GM18511 (cell line): Measurements from ENCODE around the gene ACTR6.
A peak's percentile ranks its signal among the peaks of the same experiment; 100 is the strongest.
"Not testable (repeated sequence)": the region's sequence is repeated elsewhere in the genome, so short reads cannot be mapped to it uniquely, and the experiment has no call there.

Experiments
- ATAC-seq: cut with Tn5 transposase; IDR thresholded peaks from one replicate; pipeline ENCODE4 v1.9.1; 2021; ENCODE audit warnings: mild to moderate bottlenecking, moderate library complexity; ENCODE audit not compliant: unreplicated experiment

Gene ACTR6

GRCh38 chr12:100200463-100201181 is at the start of gene ACTR6:
ACTR6 (plus strand) TSS chr12:100200815; CDS start chr12:100200852, 37 bp downstream.
- peak; percentile 86 for ATAC-seq

GRCh38 chr12:100151769-100152168 is 48.8 kb upstream of the ACTR6 start:
- ATAC-seq: no peak

- no peak for ATAC-seq
Observed at GRCh38 chr12:100153131-100153530, 47.5 kb upstream of the ACTR6 start.

GRCh38 chr12:100154474-100155247 is 46.0 kb upstream of the ACTR6 start:
- peak; percentile 81 for ATAC-seq

- no peak for ATAC-seq
Observed at GRCh38 chr12:100156731-100157426, 43.7 kb upstream of the ACTR6 start.

GRCh38 chr12:100157427-100157821 is 43.2 kb upstream of the ACTR6 start:
- no peak for ATAC-seq

GRCh38 chr12:100158535-100158934 is 42.1 kb upstream of the ACTR6 start:
- ATAC-seq: no peak

- ATAC-seq: no peak
Observed at GRCh38 chr12:100159391-100160104, 41.1 kb upstream of the ACTR6 start.

GRCh38 chr12:100163416-100164152 is 37.0 kb upstream of the ACTR6 start:
- ATAC-seq: peak; percentile 72

- no peak for ATAC-seq
Observed at GRCh38 chr12:100164153-100164704, 36.4 kb upstream of the ACTR6 start.

GRCh38 chr12:100165356-100165755 is 35.3 kb upstream of the ACTR6 start:
- no peak for ATAC-seq

- no peak for ATAC-seq
Observed at GRCh38 chr12:100166232-100166631, 34.4 kb upstream of the ACTR6 start.

GRCh38 chr12:100168562-100168961 is 32.1 kb upstream of the ACTR6 start:
- ATAC-seq: no peak

- no peak for ATAC-seq
Observed at GRCh38 chr12:100169345-100169744, 31.3 kb upstream of the ACTR6 start.

- no peak for ATAC-seq
Observed at GRCh38 chr12:100170313-100170858, 30.2 kb upstream of the ACTR6 start.

GRCh38 chr12:100171248-100171647 is 29.4 kb upstream of the ACTR6 start:
- ATAC-seq: no peak

GRCh38 chr12:100173111-100173510 is 27.5 kb upstream of the ACTR6 start:
- no peak for ATAC-seq

GRCh38 chr12:100174495-100174894 is 26.1 kb upstream of the ACTR6 start:
- no peak for ATAC-seq

- ATAC-seq: not testable (repeated sequence)
Observed at GRCh38 chr12:100176493-100176892, 24.1 kb upstream of the ACTR6 start.

- no peak for ATAC-seq
Observed at GRCh38 chr12:100179252-100179651, 21.4 kb upstream of the ACTR6 start.
